HepG2 (cell line): Measurements from ENCODE around the gene PHAX. TPM values are rescaled to one million over a fixed set of nuclear protein-coding genes. Genes with fewer than 3 reads are reported as not detected.

ENCODE experiments used
- ATAC-seq: fragments of 200-7000 bp; cut with Tn5 transposase; 3 replicates; pipeline ENCODE4 v1.9.1; 2020; ENCODE audit warnings: mild to moderate bottlenecking, moderate library complexity
- BruUV-seq: library from RNA; stranded (reverse); fragments of 400-500 nt; replicated peaks from 2 replicates; lab custom pipeline; 2021; lab: Mats Ljungman, UMichigan
- CTCF ChIA-PET: fragments of 300-600 bp; formaldehyde crosslinking; extraction: SDS; loops from one replicate; lab custom pipeline; 2021; ENCODE audit warnings: low total read pairs, inconsistent platforms, low intra/inter-chr PET ratio; lab: Yijun Ruan, JAX
- POLR2A ChIA-PET: fragments of 350-600 bp; sonication (Branson Sonifier 250); formaldehyde crosslinking; loops from one replicate; lab custom pipeline; 2020; ENCODE audit warnings: antibody characterized with exemption, inconsistent platforms; lab: Yijun Ruan, JAX
- DNase-seq: peaks from one replicate; pipeline ENCODE4 v3.0.0-alpha.2; 2015; ENCODE audit warnings: low spot score
- FAIRE-seq: peaks from 3 replicates; lab custom pipeline; 2011; peaks lifted over from hg19 to GRCh38; lab: Jason Lieb, UNC
- H2AFZ ChIP-seq: one replicate; pipeline ENCODE4 v1.6.1; 2011; ENCODE audit warnings: low read length, inconsistent platforms
- H3K27ac ChIP-seq: fragments of 300-600 bp; 3 replicates; pipeline ENCODE4 v1.8.0; 2011; ENCODE audit warnings: mixed run types, mild to moderate bottlenecking, mixed read lengths, low read length, inconsistent platforms; ENCODE audit not compliant: insufficient read depth; ENCODE audit errors: extremely low read length
- H3K27me3 ChIP-seq, 2 experiments: fragments of 200-600 bp in 1 of 2; 2 replicates in 1 of 2; 3 replicates in 1 of 2; pipeline versions ENCODE4 v1.6.0 to v1.8.0; 2011; ENCODE audit warnings: low read length in 2 of 2, mild to moderate bottlenecking in 2 of 2, moderate library complexity in 2 of 2, inconsistent platforms in 1 of 2; ENCODE audit not compliant: insufficient read depth in 2 of 2, control insufficient read depth in 1 of 2
- H3K36me3 ChIP-seq, 2 experiments: fragments of 200-600 bp in 1 of 2; replicated peaks in 1 of 2; 2 replicates in 1 of 2; 3 replicates in 1 of 2; pipeline versions ENCODE4 v1.5.1 to v1.8.0; 2011; ENCODE audit warnings: low read length in 2 of 2, inconsistent platforms in 1 of 2; ENCODE audit not compliant: insufficient read depth in 2 of 2, control insufficient read depth in 1 of 2
- H3K4me1 ChIP-seq: 2 replicates; pipeline ENCODE4 v1.5.1; 2012; ENCODE audit warnings: low read length, inconsistent platforms; ENCODE audit not compliant: insufficient read depth
- H3K4me2 ChIP-seq: 2 replicates; pipeline ENCODE4 v1.6.0; 2011; ENCODE audit warnings: low read depth, low read length, inconsistent platforms
- H3K4me3 ChIP-seq, 3 experiments: fragments of 200-600 bp in 1 of 3; sonication (generic), shearing (Covaris generic) in 1 of 3; replicated peaks in 1 of 3; 2 replicates each; pipeline ENCODE4 v1.5.1; 2011 to 2016; ENCODE audit warnings: low read length in 3 of 3, inconsistent platforms in 2 of 3, low read depth in 2 of 3, mild to moderate bottlenecking in 2 of 3, control low read depth in 1 of 3, mixed read lengths in 1 of 3; ENCODE audit not compliant: insufficient read depth in 1 of 3
- H3K79me2 ChIP-seq: one replicate; pipeline ENCODE4 v1.6.1; 2011; ENCODE audit warnings: low read length, inconsistent platforms; ENCODE audit not compliant: insufficient read depth
- H3K9ac ChIP-seq: 2 replicates; pipeline ENCODE4 v1.6.0; 2011; ENCODE audit warnings: mild to moderate bottlenecking, low read depth, low read length, inconsistent platforms; ENCODE audit not compliant: insufficient read depth
- H3K9me3 ChIP-seq: 2 replicates; pipeline ENCODE4 v1.5.1; 2012; ENCODE audit warnings: mild to moderate bottlenecking, low read length
- H4K20me1 ChIP-seq: 2 replicates; pipeline ENCODE4 v1.6.0; 2011; ENCODE audit warnings: inconsistent platforms, mild to moderate bottlenecking, low read length, moderate library complexity; ENCODE audit not compliant: insufficient read depth
- CCDC6 ChIP-seq: sonication (generic); formaldehyde crosslinking; IDR thresholded peaks from 2 replicates; pipeline ENCODE4 v1.8.1; 2022; ENCODE audit warnings: mild to moderate bottlenecking, missing genetic modification reagents, moderate library complexity
- MAFK ChIP-seq, 2 experiments: IDR thresholded peaks in 1 of 2; conservative IDR thresholded peaks in 1 of 2; 2 replicates each; pipeline ENCODE4 v1.6.1; 2011; ENCODE audit warnings: improper control_type of control experiment in 2 of 2, low read length in 2 of 2
- MAZ ChIP-seq, 2 experiments: sonication (generic) in 1 of 2; formaldehyde crosslinking in 1 of 2; IDR thresholded peaks; 2 replicates each; pipeline versions ENCODE4 v1.5.0 to v1.6.1; 2012 to 2020; ENCODE audit warnings: low read depth in 2 of 2, mild to moderate bottlenecking in 2 of 2, borderline replicate concordance in 1 of 2, improper control_type of control experiment in 1 of 2, low read length in 1 of 2, missing genetic modification reagents in 1 of 2, moderate library complexity in 1 of 2
- MXD4 ChIP-seq: IDR thresholded peaks from 2 replicates; pipeline ENCODE4 v1.6.1; 2016; ENCODE audit warnings: mild to moderate bottlenecking, missing biosample characterization, missing genetic modification reagents
- NFE2L1 ChIP-seq: sonication (generic); formaldehyde crosslinking; IDR thresholded peaks from 2 replicates; pipeline ENCODE4 v1.4.0; 2020; ENCODE audit warnings: missing genetic modification reagents, mild to moderate bottlenecking, borderline replicate concordance
- PRDM4 ChIP-seq: sonication (generic); formaldehyde crosslinking; IDR thresholded peaks from 2 replicates; pipeline ENCODE4 v1.9.0; 2021; ENCODE audit warnings: missing genetic modification reagents, borderline replicate concordance
- TRIM24 ChIP-seq: sonication (generic); formaldehyde crosslinking; IDR thresholded peaks from 2 replicates; pipeline ENCODE4 v1.8.0; 2022; ENCODE audit warnings: mild to moderate bottlenecking, missing genetic modification reagents
- ZBTB20 ChIP-seq: sonication (generic); formaldehyde crosslinking; IDR thresholded peaks from 2 replicates; pipeline ENCODE4 v1.8.1; 2023; ENCODE audit warnings: missing genetic modification reagents, low read depth, mild to moderate bottlenecking, borderline replicate concordance
- ZZZ3 ChIP-seq: sonication (generic); formaldehyde crosslinking; IDR thresholded peaks from 2 replicates; pipeline ENCODE4 v1.4.0; 2020; ENCODE audit warnings: missing genetic modification reagents, mild to moderate bottlenecking, borderline replicate concordance
- WGBS: methylation state at CpG from one replicate; pipeline ENCODE4 v1.1.6; 2017; ENCODE audit warnings: low lambda C conversion rate; 5-methylcytosine and 5-hydroxymethylcytosine counted together
- in situ Hi-C: cut with HindIII; loops from 2 replicates; pipeline ENCODE4 v1.10.0; 2017; ENCODE audit warnings: low pct_unique_long_range_greater_than_20kb; ENCODE audit not compliant: extremely low pct_ligation_motif_present
- intact Hi-C: fragments of 100-400 bp; cut with micrococcal nuclease; formaldehyde crosslinking; loops from one replicate; pipeline ENCODE4 v1.10.0; 2022; ENCODE audit not compliant: unreplicated experiment
- polyA plus RNA-seq, 8 experiments: library from polyadenylated mRNA; depleted of rRNA in 3 of 8; stranded (reverse) in 7 of 8; unstranded in 1 of 8; fragments of >200 nt; fragmentation: Illumina TruSeq in 4 of 8; extraction: Trizol in 4 of 8; gene quantifications; 2 replicates each; pipeline versions ENCODE4 v1.2.1 to v1.2.3, GENCODE V29; 2011 to 2016; ENCODE audit warnings: low read depth in 4 of 8, missing spikeins in 1 of 8, mixed read lengths in 1 of 8; ENCODE audit not compliant: insufficient read depth in 1 of 8
- total RNA-seq, 5 experiments: library from RNA; depleted of rRNA; stranded (reverse); fragments of >200 nt; fragmentation: Illumina TruSeq; extraction: Trizol; gene quantifications; 2 replicates each; pipeline ENCODE4 v1.2.3, GENCODE V29; 2016; ENCODE audit warnings: low read depth in 1 of 5
- TF ChIP-seq, protein P1 (sequence below): sonication (generic); formaldehyde crosslinking; IDR thresholded peaks from 2 replicates; pipeline ENCODE4 v1.5.1; 2020; ENCODE audit warnings: missing genetic modification reagents, mild to moderate bottlenecking, borderline replicate concordance
- TF ChIP-seq, protein P2 (sequence below): sonication (generic); formaldehyde crosslinking; IDR thresholded peaks from 2 replicates; pipeline ENCODE4 v1.4.0; 2020; ENCODE audit warnings: missing genetic modification reagents, borderline replicate concordance

The PHAX gene
- total and polyA plus RNA-seq, 2 of the 13 experiments (the other 11 are each of a cell fraction or from before 2014, with no cell fraction given): 20.0 to 59.7 TPM

DNA sequence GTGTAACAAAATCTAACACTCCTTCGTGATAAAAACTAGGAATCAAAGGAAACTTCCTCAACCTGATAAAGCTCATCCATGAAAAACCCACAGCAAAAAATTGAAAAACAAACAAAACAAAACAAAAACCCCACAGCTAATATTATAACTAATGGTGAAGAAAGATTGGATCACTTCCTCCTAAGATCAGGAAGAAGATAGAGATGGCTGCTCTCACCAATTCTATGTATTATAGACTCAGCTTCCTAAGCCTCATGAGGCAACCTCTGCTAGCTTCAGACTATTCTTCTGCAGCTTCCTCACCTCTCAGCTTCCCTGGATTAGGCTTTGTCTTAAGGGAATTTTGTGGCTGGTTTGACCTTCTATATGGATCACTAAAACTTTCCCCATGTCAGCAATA is 40.1 kb downstream of the PHAX start:
- CTCF ChIA-PET: no interaction called here

GRCh38 chr5:126641387-126641786 is 40.6 kb downstream of the PHAX start:
- H3K79me2 ChIP-seq: no peaks in the 10 kb centered on the region
- POLR2A ChIA-PET: interaction anchor here (0.8 kb wide), 1 partner anchor 10 kb away, joined by 3 read pairs; a partner anchor contains a TSS
- H3K27me3 ChIP-seq: no peaks in the 10 kb centered on the region
- no peak overlapping the region for H3K9ac ChIP-seq
- no peaks in the 10 kb centered on the region for H4K20me1 ChIP-seq
- H3K9me3 ChIP-seq: peaks cover 8% of the 10 kb centered on the region
- DNase-seq: no peak
- CTCF ChIA-PET: no interaction called here
- in situ Hi-C loops: no loop called here
- H3K4me2 ChIP-seq: no peak overlapping the region
- no peak overlapping the region for H3K4me3 ChIP-seq
- no peaks in the 10 kb centered on the region for H3K36me3 ChIP-seq
- intact Hi-C loops: no loop called here
- no peak overlapping the region for H2AFZ ChIP-seq
- FAIRE-seq: no peak
- H3K4me1 ChIP-seq: no peaks in the 10 kb centered on the region
- no peak for ATAC-seq
- H3K27ac ChIP-seq: no peak overlapping the region
- 63% methylated on average over 5 of the region's 5 CpGs for WGBS
- BruUV-seq: no TSS peak
- no peak for TF ChIP-seq NFE2L1
- TF ChIP-seq MAZ (IDR thresholded peaks at IDR 0.05; ENCODE audit: borderline replicate concordance, low read depth, low read length): no peak
- TF ChIP-seq MAZ (CRISPR knock-in tag; IDR thresholded peaks at IDR 0.05; ENCODE audit: low read depth): no peak
- no peak for TF ChIP-seq CCDC6
- TF ChIP-seq, protein P1, sequence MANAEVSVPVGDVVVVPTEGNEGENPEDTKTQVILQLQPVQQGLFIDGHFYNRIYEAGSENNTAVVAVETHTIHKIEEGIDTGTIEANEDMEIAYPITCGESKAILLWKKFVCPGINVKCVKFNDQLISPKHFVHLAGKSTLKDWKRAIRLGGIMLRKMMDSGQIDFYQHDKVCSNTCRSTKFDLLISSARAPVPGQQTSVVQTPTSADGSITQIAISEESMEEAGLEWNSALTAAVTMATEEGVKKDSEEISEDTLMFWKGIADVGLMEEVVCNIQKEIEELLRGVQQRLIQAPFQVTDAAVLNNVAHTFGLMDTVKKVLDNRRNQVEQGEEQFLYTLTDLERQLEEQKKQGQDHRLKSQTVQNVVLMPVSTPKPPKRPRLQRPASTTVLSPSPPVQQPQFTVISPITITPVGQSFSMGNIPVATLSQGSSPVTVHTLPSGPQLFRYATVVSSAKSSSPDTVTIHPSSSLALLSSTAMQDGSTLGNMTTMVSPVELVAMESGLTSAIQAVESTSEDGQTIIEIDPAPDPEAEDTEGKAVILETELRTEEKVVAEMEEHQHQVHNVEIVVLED (CRISPR knock-in tag): no peak
- TF ChIP-seq, protein P2, sequence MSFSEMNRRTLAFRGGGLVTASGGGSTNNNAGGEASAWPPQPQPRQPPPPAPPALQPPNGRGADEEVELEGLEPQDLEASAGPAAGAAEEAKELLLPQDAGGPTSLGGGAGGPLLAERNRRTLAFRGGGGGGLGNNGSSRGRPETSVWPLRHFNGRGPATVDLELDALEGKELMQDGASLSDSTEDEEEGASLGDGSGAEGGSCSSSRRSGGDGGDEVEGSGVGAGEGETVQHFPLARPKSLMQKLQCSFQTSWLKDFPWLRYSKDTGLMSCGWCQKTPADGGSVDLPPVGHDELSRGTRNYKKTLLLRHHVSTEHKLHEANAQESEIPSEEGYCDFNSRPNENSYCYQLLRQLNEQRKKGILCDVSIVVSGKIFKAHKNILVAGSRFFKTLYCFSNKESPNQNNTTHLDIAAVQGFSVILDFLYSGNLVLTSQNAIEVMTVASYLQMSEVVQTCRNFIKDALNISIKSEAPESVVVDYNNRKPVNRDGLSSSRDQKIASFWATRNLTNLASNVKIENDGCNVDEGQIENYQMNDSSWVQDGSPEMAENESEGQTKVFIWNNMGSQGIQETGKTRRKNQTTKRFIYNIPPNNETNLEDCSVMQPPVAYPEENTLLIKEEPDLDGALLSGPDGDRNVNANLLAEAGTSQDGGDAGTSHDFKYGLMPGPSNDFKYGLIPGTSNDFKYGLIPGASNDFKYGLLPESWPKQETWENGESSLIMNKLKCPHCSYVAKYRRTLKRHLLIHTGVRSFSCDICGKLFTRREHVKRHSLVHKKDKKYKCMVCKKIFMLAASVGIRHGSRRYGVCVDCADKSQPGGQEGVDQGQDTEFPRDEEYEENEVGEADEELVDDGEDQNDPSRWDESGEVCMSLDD (CRISPR knock-in tag): no peak
- no peak for TF ChIP-seq ZZZ3 (CRISPR knock-in tag)
- no peak for TF ChIP-seq TRIM24
- no peak for TF ChIP-seq PRDM4 (CRISPR knock-in tag)
- no peak for TF ChIP-seq MXD4 (CRISPR knock-in tag)

More for the DNA sequence above, 40.1 kb downstream of the PHAX start:
- Histone ChIP-seq H3K27ac (no peak overlapping the region), H3K4me3 (no peak overlapping the region), H2AFZ (no peak overlapping the region), H3K36me3 (no peaks in the 10 kb centered on the region), H3K4me1 (no peaks in the 10 kb centered on the region), H3K9ac (no peak overlapping the region), H4K20me1 (no peaks in the 10 kb centered on the region), H3K9me3 (peaks cover 8% of the 10 kb centered on the region), H3K79me2 (no peaks in the 10 kb centered on the region), H3K27me3 (no peaks in the 10 kb centered on the region), H3K4me2 (no peak overlapping the region)
- in situ Hi-C loops (no loop called here), intact Hi-C loops (no loop called here)
- WGBS: 55% methylated on average over 1 of the region's 1 CpG
- BruUV-seq: no TSS peak
- POLR2A ChIA-PET: interaction anchor here (0.8 kb wide), 1 partner anchor 10 kb away, joined by 3 read pairs; a partner anchor contains a TSS
- FAIRE-seq: no peak
- no peak for DNase-seq
- TF ChIP-seq MAFK (conservative IDR thresholded peaks at IDR 0.05 in 1 of 2, IDR thresholded peaks at IDR 0.05 in 1 of 2; ENCODE audit: low read length in 2 of 2) (peak in 1 of 2 experiments; percentile 33; a peak in 2 of 4 replicates), ZBTB20 (CRISPR knock-in tag) (no peak)
- ATAC-seq: no peak
